IPS-11a (cell line): ENCODE measurements around the gene FBXL7.

ENCODE experiments used
- H3K4me3 ChIP-seq: one replicate; pipeline ENCODE4 v1.5.1; 2013; ENCODE audit warnings: low read depth, low read length, control low read depth

The FBXL7 gene

GRCh38 chr5:15609076-15609725 is 109.2 kb downstream of the FBXL7 start:
- no peak overlapping the region for H3K4me3 ChIP-seq

GRCh38 chr5:15610216-15610615 is 110.2 kb downstream of the FBXL7 start:
- no peak overlapping the region for H3K4me3 ChIP-seq

GRCh38 chr5:15611008-15611407 is 111.0 kb downstream of the FBXL7 start:
- H3K4me3 ChIP-seq, result no peak overlapping the region

- no peak overlapping the region for H3K4me3 ChIP-seq
Observed at GRCh38 chr5:15612915-15613635, 113.1 kb downstream of the FBXL7 start.

GRCh38 chr5:15614679-15615078 is 114.7 kb downstream of the FBXL7 start:
- no peak overlapping the region for H3K4me3 ChIP-seq

- no peak overlapping the region for H3K4me3 ChIP-seq
Observed at GRCh38 chr5:15615859-15616258, 115.9 kb downstream of the FBXL7 start.

GRCh38 chr5:15618938-15619337 is 119.0 kb downstream of the FBXL7 start:
- no peak overlapping the region for H3K4me3 ChIP-seq

- no peak overlapping the region for H3K4me3 ChIP-seq
Observed at GRCh38 chr5:15620501-15620900, 120.5 kb downstream of the FBXL7 start.

GRCh38 chr5:15621094-15621493 is 121.1 kb downstream of the FBXL7 start:
- H3K4me3 ChIP-seq, result no peak overlapping the region

- H3K4me3 ChIP-seq, result no peak overlapping the region
Observed at GRCh38 chr5:15623794-15624193, 123.8 kb downstream of the FBXL7 start.

GRCh38 chr5:15627109-15627508 is 127.1 kb downstream of the FBXL7 start:
- H3K4me3 ChIP-seq, result no peak overlapping the region

- no peak overlapping the region for H3K4me3 ChIP-seq
Observed at GRCh38 chr5:15627647-15628046, 127.7 kb downstream of the FBXL7 start.

GRCh38 chr5:15630441-15630840 is 130.5 kb downstream of the FBXL7 start:
- no peak overlapping the region for H3K4me3 ChIP-seq

- H3K4me3 ChIP-seq, result no peak overlapping the region
Observed at GRCh38 chr5:15634591-15635288, 134.8 kb downstream of the FBXL7 start.

- H3K4me3 ChIP-seq, result no peak overlapping the region
Observed at GRCh38 chr5:15635289-15635616, 135.3 kb downstream of the FBXL7 start.

GRCh38 chr5:15637345-15637744 is 137.4 kb downstream of the FBXL7 start:
- no peak overlapping the region for H3K4me3 ChIP-seq

GRCh38 chr5:15637886-15638285 is 137.9 kb downstream of the FBXL7 start:
- H3K4me3 ChIP-seq, result no peak overlapping the region

- no peak overlapping the region for H3K4me3 ChIP-seq
Observed at GRCh38 chr5:15638296-15638695, 138.3 kb downstream of the FBXL7 start.

GRCh38 chr5:15639288-15639687 is 139.3 kb downstream of the FBXL7 start:
- no peak overlapping the region for H3K4me3 ChIP-seq

GRCh38 chr5:15640116-15640515 is 140.1 kb downstream of the FBXL7 start:
- no peak overlapping the region for H3K4me3 ChIP-seq

- no peak overlapping the region for H3K4me3 ChIP-seq
Observed at GRCh38 chr5:15643731-15644130, 143.8 kb downstream of the FBXL7 start.
